Right atrium auricular region (tissue), 2 donors: ENCODE data around the gene STX16. TPM values are rescaled to one million over a fixed set of nuclear protein-coding genes. Genes with fewer than 3 reads are reported as not detected.

Source experiments
- DNase-seq: peaks from one replicate; pipeline ENCODE4 v3.0.0-alpha.2; 2019; ENCODE audit warnings: low spot score
- H3K27ac ChIP-seq, 2 donors: fragments of 200-600 bp; sonication (generic); 1 replicate in 1 of 2; 2 replicates in 1 of 2; pipeline ENCODE4 v1.5.1; 2016 to 2019
- H3K27me3 ChIP-seq, 2 donors: fragments of 200-600 bp; sonication (generic); one replicate each; pipeline versions ENCODE4 v1.5.1 to v1.6.0; 2017 to 2019
- H3K36me3 ChIP-seq: fragments of 200-600 bp; sonication (generic); one replicate; pipeline ENCODE4 v1.5.1; 2016
- H3K4me1 ChIP-seq, 2 donors: fragments of 200-600 bp; sonication (generic); one replicate each; pipeline versions ENCODE4 v1.5.1 to v1.6.0; 2017 to 2019
- H3K4me3 ChIP-seq, 2 donors: fragments of 200-600 bp; sonication (generic); 1 replicate in 1 of 2; 2 replicates in 1 of 2; pipeline ENCODE4 v1.5.1; 2017 to 2019; ENCODE audit warnings: mild to moderate bottlenecking in 1 of 2, moderate library complexity in 1 of 2
- H3K9me3 ChIP-seq, 2 donors: fragments of 200-600 bp; sonication (generic); one replicate each; pipeline ENCODE4 v1.5.1; 2019
- total RNA-seq, 2 donors: library from RNA; depleted of rRNA; stranded (reverse); fragments of >200 nt; gene quantifications; one replicate each; pipeline ENCODE4 v1.1.0, GENCODE V29; 2016
- TF ChIP-seq, protein P1 (sequence below), 2 donors: fragments of 200-600 bp; sonication (generic); IDR thresholded peaks; one replicate each; pipeline ENCODE4 v1.5.1; 2019; ENCODE audit warnings: antibody characterized with exemption in 2 of 2

Gene STX16
- total RNA-seq, 2 donors from 2014 or later, result 20.9 to 26.1 TPM

DNA sequence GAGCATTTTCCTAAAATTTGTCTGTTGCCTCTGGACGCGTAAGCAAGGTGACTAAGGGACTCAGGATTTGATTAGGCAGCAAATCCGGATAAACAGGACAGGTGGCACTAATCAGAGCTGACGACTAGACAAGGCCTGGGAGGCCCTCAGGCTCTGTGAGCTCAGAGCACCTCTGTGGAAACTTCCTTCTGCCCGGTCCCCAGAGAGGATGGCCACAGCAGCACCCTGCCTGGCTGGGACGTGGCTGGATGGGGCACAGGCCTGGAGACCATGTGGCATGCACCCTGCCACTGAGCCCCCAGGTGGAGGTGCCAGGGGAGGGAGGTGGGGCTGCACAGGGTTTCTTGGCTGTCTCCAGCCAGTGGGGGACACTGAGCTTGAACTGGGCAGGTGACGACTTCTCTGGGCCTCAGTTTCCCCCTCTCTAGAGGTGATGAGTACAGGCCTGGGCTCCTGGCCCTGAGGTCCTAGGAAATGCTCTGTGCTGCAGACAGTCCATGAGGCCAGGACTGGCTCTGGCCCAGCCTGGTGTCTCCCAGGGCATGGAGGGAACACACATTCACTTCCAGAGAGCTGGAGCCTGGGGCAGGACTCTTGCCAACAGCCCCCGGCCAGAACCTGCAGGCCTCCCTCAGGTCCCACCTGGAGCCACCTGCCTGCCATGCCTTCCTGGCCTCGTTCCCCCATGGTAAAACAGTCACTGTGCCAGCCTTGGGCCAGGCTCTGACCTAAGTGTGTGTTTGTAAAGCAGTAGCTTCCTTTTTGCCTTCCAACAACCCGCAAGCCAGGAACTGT lies 39.6 kb upstream of the STX16 start:
- no peak overlapping the region for H3K27ac ChIP-seq
- H3K36me3 ChIP-seq, result no peaks in the 10 kb centered on the region
- no peaks in the 10 kb centered on the region for H3K9me3 ChIP-seq
- DNase-seq, result no peak
- H3K27me3 ChIP-seq, result no peaks in the 10 kb centered on the region
- H3K4me1 ChIP-seq, result peaks cover 0 to 16% of the 10 kb centered on the region in 2 donors
- TF ChIP-seq, protein P1, sequence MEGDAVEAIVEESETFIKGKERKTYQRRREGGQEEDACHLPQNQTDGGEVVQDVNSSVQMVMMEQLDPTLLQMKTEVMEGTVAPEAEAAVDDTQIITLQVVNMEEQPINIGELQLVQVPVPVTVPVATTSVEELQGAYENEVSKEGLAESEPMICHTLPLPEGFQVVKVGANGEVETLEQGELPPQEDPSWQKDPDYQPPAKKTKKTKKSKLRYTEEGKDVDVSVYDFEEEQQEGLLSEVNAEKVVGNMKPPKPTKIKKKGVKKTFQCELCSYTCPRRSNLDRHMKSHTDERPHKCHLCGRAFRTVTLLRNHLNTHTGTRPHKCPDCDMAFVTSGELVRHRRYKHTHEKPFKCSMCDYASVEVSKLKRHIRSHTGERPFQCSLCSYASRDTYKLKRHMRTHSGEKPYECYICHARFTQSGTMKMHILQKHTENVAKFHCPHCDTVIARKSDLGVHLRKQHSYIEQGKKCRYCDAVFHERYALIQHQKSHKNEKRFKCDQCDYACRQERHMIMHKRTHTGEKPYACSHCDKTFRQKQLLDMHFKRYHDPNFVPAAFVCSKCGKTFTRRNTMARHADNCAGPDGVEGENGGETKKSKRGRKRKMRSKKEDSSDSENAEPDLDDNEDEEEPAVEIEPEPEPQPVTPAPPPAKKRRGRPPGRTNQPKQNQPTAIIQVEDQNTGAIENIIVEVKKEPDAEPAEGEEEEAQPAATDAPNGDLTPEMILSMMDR (IDR thresholded peaks at IDR 0.05), result no peak
- no peak overlapping the region for H3K4me3 ChIP-seq

DNA sequence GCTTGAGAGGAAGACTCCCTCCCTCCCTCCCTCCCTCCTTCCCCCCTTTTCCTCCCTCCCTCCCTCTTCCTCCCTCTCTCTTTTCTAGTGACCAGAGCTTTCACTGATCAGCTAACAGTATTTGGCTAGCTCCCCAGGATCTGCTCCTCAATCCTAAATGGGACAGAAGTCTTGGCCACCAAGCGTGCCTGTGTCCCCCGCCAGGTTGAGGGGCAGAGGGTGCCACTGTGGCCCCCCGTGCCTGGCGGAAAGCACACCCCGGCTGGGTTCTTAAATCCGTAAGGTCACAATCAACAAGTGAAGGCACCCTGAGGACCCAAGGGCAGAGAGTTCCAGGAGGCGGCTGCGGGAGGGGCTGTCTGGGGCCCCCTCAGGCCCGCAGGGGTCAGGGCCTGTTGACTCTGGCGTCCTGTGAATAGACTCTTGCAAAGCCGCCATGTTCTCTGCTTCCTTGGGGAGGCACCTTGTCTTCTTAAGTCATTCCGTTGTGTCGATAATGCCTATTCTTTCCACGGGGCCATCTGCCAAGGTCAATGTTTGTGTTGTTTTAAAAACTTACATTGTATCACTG lies 38.9 kb upstream of the STX16 start:
- H3K27ac ChIP-seq, result peak overlapping the region; percentile 29 to 51
- no peaks in the 10 kb centered on the region for H3K9me3 ChIP-seq
- peaks cover 0 to 16% of the 10 kb centered on the region in 2 donors for H3K4me1 ChIP-seq
- H3K4me3 ChIP-seq, result no peak overlapping the region
- TF ChIP-seq, protein P1 (IDR thresholded peaks at IDR 0.05), result no peak
- no peaks in the 10 kb centered on the region for H3K36me3 ChIP-seq
- DNase-seq, result no peak
- no peaks in the 10 kb centered on the region for H3K27me3 ChIP-seq

DNA sequence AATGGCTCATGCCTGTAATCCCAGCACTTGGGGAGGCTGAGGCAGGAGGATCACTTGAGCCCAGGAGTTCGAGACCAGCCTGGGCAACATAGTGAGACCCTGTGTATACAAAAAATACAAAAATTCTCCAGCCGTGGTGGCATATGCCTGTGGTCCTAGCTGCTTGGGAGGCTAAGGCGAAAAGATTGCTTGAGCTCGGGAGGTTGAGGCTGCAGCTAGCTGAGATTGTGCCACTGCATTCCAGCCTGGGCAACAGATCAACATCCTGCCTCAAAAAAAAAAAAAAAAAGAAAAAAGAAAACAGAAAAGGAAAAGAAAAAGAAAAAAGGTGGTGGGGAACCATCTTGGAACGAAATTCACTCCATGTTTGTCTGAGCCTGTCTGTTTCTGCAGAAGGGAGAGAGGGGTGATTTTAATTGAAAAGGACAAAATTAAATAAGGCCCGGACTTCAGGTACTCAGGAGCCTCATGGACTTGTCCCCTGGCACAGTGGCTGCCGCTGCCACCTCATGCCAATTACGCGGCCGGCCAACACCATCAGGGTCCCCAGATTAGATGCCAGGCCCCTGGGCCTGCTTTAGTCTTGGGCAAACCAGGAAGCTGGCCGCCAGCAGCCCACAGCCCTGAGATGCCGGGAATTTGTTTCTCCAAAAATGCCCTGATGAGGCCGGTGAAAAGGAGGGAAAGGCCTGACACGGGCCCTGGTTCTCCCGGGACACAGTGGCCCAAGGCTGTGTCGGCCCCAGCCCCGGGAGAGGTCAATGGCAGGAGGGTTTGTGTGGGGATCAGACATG lies 37.8 kb upstream of the STX16 start:
- Histone ChIP-seq H3K27me3 (no peaks in the 10 kb centered on the region), H3K36me3 (no peaks in the 10 kb centered on the region), H3K27ac (no peak overlapping the region), H3K9me3 (no peaks in the 10 kb centered on the region), H3K4me1 (peaks cover 0 to 16% of the 10 kb centered on the region in 2 donors), H3K4me3 (no peak overlapping the region)
- TF ChIP-seq, protein P1 (IDR thresholded peaks at IDR 0.05), result no peak
- no peak for DNase-seq

DNA sequence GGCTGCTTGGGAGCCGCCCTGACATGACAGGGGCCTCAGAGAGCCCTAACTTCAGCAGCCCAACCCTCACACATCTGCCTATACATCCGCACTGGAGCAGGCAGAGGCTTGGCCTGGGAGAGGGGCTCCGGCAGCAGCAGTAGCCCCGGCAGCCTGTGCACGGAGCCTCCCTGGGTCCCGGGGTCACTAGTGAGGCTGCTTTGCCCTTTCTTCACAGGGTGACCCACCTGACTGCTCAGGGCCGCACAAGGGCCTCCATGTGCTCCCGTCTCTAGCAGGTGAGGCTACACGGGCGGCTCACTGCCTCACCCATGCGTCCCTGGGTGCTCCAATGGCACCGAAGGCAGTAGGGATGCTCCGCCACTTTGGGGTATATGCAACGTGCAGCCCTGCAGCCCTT lies 36.7 kb upstream of the STX16 start:
- H3K4me3 ChIP-seq, result no peak overlapping the region
- TF ChIP-seq, protein P1 (IDR thresholded peaks at IDR 0.05), result no peak
- no peaks in the 10 kb centered on the region for H3K9me3 ChIP-seq
- no peaks in the 10 kb centered on the region for H3K27me3 ChIP-seq
- no peak for DNase-seq
- H3K36me3 ChIP-seq, result no peaks in the 10 kb centered on the region
- H3K4me1 ChIP-seq, result peaks cover 0 to 16% of the 10 kb centered on the region in 2 donors
- no peak overlapping the region for H3K27ac ChIP-seq

DNA sequence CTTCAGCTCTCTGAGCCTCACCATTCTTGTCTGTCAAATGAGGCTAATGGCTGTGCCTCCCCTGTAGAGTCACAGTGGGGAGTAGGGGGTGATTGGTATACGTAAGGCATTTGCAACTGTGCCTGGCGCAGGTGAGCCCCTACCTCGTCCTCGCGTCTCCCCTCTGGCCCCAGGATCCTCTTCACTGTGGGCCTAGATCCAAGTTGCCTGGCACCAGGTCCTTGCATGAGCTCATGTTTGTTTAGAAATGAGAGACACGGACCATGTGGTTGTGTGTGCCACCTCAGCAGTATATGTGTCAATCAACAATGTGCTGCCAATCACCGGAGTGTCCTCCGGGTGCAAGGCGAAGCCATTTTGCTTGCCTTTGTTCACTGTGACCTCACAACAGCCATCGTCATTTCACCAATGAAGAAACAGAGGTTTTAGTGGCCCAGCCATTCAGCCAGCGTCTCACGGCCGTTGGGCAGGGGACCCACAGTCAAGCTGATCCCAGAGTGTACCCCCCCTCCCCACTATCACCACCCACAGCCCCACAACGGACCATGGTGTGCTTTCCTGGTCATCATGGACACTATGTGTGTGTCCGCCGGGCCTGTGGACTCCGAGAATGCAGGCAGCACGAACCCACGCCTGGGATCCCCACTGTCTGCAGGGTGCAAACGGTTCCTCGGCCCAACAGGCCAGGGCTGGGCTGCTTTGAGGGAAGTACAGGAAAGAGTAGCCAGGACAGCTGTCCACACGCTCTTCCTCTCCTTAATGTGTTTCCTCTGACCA lies 35.9 kb upstream of the STX16 start:
- Histone ChIP-seq H3K36me3 (no peaks in the 10 kb centered on the region), H3K9me3 (no peaks in the 10 kb centered on the region), H3K4me1 (peaks cover 0 to 16% of the 10 kb centered on the region in 2 donors), H3K4me3 (no peak overlapping the region), H3K27ac (no peak overlapping the region), H3K27me3 (no peaks in the 10 kb centered on the region)
- no peak for DNase-seq
- TF ChIP-seq, protein P1 (IDR thresholded peaks at IDR 0.05), result no peak
